ENCODE results near the gene ZNF599.

ZNF599 gene

GRCh38 chr19:34744896-34745690 is 27.9 kb downstream of the ZNF599 start:
- no peak for DNase-seq (ENCODE audit: low read depth)

GRCh38 chr19:34734537-34735103 is 38.4 kb downstream of the ZNF599 start:
- DNase-seq (ENCODE audit: low read depth), result peak; percentile 80

- peak; percentile 83 for DNase-seq (ENCODE audit: low read depth)
Measured at GRCh38 chr19:34733746-34734536, 39.1 kb downstream of the ZNF599 start, which contains the start of gene ZNF181. ZNF181 (plus strand) TSS chr19:34734243; CDS start chr19:34735038, 795 bp downstream.

GRCh38 chr19:34733266-34733745 is 39.7 kb downstream of the ZNF599 start:
- no peak for DNase-seq (ENCODE audit: low read depth)

- no peak for DNase-seq (ENCODE audit: low read depth)
Measured at GRCh38 chr19:34732612-34733211, 40.3 kb downstream of the ZNF599 start.

GRCh38 chr19:34731964-34732363 is 41.1 kb downstream of the ZNF599 start:
- DNase-seq (ENCODE audit: low read depth), result no peak

GRCh38 chr19:34731019-34731829 is 41.8 kb downstream of the ZNF599 start:
- DNase-seq (ENCODE audit: low read depth), result no peak

GRCh38 chr19:34725400-34725799 is 47.6 kb downstream of the ZNF599 start:
- no peak for DNase-seq (ENCODE audit: low read depth)

GRCh38 chr19:34722353-34722752 is 50.7 kb downstream of the ZNF599 start:
- DNase-seq (ENCODE audit: low read depth), result no peak

GRCh38 chr19:34715357-34715756 is 57.7 kb downstream of the ZNF599 start:
- no peak for DNase-seq (ENCODE audit: low read depth)

GRCh38 chr19:34713262-34713637 is 59.8 kb downstream of the ZNF599 start:
- no peak for DNase-seq (ENCODE audit: low read depth)

- peak; percentile 63 for DNase-seq (ENCODE audit: low read depth)
Measured at GRCh38 chr19:34712395-34713261, 60.4 kb downstream of the ZNF599 start.

- no peak for DNase-seq (ENCODE audit: low read depth)
Measured at GRCh38 chr19:34711890-34712289, 61.1 kb downstream of the ZNF599 start.

Data from stromal cell of bone marrow (primary cell).